NCI-H82 treated with DMSO at 0.1 percent for 48 hours (cell line): ENCODE measurements around the gene RXRA.

Experiments used
- DNase-seq: peaks from one replicate; lab custom pipeline; 2025; ENCODE audit not compliant: unreplicated experiment; lab: John Stamatoyannopoulos, UW

RXRA gene

GRCh38 chr9:134461426-134461982 lies 135.2 kb downstream of the RXRA start:
- DNase-seq = no peak

- DNase-seq = no peak
Observed at GRCh38 chr9:134462318-134462717, 136.1 kb downstream of the RXRA start.

GRCh38 chr9:134463280-134463679 lies 137.0 kb downstream of the RXRA start:
- DNase-seq = no peak

- no peak for DNase-seq
Observed at GRCh38 chr9:134466869-134467616, 140.8 kb downstream of the RXRA start.

GRCh38 chr9:134468358-134468757 lies 142.1 kb downstream of the RXRA start:
- no peak for DNase-seq

- no peak for DNase-seq
Observed at GRCh38 chr9:134469041-134469875, 143.0 kb downstream of the RXRA start.

- no peak for DNase-seq
Observed at GRCh38 chr9:134472256-134472655, 146.0 kb downstream of the RXRA start.

- DNase-seq = no peak
Observed at GRCh38 chr9:134473141-134474054, 147.1 kb downstream of the RXRA start.

- no peak for DNase-seq
Observed at GRCh38 chr9:134474055-134474370, 147.8 kb downstream of the RXRA start.

- no peak for DNase-seq
Observed at GRCh38 chr9:134475011-134475790, 148.9 kb downstream of the RXRA start.

GRCh38 chr9:134476272-134476941 lies 150.2 kb downstream of the RXRA start:
- no peak for DNase-seq

- DNase-seq = no peak
Observed at GRCh38 chr9:134476942-134477335, 150.7 kb downstream of the RXRA start.

- DNase-seq = peak; percentile 61
Observed at GRCh38 chr9:134477342-134477925, 151.2 kb downstream of the RXRA start.

GRCh38 chr9:134477927-134478326 lies 151.7 kb downstream of the RXRA start:
- no peak for DNase-seq

- no peak for DNase-seq
Observed at GRCh38 chr9:134481762-134482161, 155.5 kb downstream of the RXRA start.

GRCh38 chr9:134482226-134482625 lies 156.0 kb downstream of the RXRA start:
- no peak for DNase-seq

- no peak for DNase-seq
Observed at GRCh38 chr9:134483361-134484184, 157.3 kb downstream of the RXRA start.

GRCh38 chr9:134484479-134484878 lies 158.2 kb downstream of the RXRA start:
- DNase-seq = no peak

GRCh38 chr9:134485653-134486052 lies 159.4 kb downstream of the RXRA start:
- no peak for DNase-seq
